Activated CD4-positive, alpha-beta T cell treated with anti-CD3 and anti-CD28 coated beads, Interleukin-2, Interleukin-6, amounts not matched to agents 100 ng/mL and 50 ng/mL, durations not matched to agents 16 hours and 8 hours (primary cell): ENCODE results near the gene GREB1.

Experiments
- DNase-seq: peaks from one replicate; pipeline ENCODE4 v3.0.0-alpha.2; 2020

GREB1 gene

DNA sequence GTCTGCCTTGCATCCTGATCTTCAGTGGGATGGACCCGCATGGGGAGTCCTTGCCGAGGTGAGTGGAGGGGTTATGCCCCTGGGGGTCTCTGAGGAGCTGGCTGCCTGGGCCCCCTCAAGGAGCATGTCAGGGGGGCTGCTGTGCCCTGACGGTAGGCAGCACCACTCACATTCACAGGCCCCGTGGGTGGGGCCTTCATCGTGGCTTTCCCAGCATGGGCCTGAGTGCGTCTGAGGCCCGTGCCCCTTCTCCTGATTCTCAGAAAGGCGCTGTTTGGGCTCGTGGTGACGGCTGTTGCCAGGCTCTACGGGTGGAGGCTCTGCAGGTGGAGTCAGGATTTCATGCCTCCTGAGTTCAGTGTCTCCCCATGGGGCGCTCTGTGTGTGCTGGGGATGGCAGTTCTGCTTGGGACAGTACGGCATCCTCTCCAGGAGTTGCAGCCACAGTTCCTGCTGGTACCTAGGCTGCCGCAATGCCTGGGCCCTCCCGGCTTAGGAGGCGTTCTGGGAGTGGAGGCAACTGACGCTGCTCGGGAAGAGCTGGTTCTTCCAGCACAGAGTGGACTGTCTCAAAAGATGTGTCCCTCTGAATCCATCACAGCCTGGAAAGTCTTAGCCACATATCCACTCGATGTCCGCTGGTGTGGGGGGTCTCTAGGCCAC is 78.8 kb downstream of the GREB1 start:
- no peak for DNase-seq

DNA sequence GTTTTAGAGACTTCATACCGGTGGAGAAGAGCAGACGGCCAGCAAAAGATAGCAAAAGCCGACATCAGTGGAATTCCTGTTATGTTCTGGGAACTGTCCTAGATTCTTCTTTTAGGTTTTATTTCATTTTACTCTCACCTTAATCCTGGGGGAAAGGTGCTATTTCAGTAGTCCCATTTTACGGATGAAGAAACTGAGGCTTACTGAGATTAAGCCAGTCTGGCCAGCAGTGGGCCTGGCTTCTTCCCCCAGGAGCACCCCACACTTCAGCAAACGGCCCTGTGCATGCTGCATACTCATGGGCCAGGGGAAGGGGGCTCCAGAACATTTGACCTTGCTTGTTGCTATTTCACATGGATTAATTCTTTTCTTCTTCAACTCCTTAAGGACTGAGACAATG is 79.5 kb downstream of the GREB1 start:
- DNase-seq = no peak

DNA sequence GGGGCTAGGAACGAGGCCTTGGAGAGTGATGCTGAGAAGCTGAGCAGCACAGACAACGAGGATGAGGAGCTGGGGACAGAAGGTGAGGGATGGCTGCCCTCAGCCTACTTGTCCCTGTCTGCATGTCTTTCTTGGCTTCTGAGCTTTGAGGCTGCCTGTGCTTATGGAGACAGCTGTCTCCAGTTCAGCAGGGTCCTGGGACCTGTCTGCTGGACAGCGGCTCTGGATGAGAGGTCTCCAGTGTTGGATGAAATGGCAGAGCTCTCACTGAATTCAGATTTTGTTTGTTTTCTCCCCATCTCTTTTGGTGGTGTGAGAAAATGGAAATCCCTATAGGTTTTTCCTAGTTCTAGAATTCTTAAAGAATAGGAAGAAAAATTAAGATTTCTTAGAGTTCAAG is 81.4 kb downstream of the GREB1 start:
- no peak for DNase-seq

DNA sequence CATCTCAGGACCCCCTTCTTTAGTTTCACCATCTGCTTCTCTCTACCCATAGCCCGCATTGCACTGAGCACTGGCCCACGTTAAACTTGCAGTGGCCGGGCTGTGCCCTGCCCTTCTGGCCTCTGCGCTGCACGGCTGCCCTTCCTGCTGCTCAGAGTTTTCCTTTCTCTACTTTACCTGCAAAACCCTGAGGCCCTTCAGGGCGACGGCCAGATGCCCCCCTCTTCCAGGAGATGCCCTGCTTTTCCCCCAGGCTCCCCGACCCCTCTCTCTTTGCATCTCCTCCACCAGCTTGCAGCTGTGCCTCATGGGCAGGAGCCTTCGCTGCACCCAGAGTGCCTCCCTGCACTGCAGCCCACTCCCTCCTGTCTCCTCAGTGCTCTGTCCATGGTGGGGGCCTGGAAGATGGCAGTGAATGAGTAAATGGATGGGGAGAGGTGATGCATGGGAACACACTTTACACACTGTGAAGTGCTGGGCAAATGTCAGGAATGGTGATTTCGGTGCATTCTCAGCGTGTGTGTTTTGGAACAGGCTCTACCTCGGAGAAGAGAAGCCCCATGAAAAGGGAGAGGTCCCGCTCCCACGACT is 82.3 kb downstream of the GREB1 start:
- no peak for DNase-seq

DNA sequence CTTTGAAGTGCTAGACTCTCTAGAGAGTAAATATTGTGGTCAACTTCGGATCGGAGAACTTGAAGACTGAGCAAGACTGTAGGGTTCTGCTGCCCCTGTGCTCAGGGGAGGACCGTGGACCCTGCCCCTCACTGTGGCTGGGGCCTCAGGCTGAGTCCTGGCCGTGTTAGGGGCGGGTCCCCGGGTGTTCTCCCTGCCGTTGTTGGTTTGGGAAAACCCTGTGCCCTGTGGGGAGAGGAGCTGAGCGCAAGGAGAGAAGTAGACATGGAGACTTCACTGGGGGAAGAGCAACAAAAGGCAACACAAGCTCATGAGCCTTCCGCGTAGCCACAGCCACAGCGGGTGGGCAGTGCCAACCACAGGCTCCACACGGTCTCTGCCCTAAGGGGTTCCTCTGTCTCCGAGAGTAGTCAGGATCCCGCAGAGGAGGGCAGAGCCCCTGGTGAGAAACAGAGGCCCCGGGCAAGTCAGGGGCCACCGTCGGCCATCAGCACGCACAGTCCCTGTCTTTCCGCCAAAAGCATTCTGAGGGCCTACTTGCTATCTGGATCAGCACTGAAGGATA is 83.1 kb downstream of the GREB1 start:
- no peak for DNase-seq

DNA sequence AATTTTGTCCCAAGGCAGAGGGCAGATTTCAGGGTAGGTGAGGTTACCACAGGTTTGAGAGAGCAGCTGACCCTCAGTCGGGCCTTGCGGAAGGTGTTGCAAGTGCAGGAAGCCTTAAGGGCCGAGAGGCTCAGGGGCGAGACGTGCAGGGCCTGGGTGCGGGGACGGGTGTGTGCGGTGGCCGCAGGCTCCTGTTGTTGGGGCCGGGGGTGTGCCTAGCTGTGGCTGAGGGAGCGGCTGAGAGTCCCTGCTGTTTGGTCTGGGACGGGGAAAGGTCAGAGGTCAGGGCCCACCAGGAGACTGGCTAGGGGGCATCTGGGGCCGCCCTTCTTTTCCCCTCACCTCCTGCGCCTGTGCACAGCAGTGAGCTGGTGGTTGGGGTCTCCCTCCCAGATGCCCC is 83.7 kb downstream of the GREB1 start:
- DNase-seq = no peak

DNA sequence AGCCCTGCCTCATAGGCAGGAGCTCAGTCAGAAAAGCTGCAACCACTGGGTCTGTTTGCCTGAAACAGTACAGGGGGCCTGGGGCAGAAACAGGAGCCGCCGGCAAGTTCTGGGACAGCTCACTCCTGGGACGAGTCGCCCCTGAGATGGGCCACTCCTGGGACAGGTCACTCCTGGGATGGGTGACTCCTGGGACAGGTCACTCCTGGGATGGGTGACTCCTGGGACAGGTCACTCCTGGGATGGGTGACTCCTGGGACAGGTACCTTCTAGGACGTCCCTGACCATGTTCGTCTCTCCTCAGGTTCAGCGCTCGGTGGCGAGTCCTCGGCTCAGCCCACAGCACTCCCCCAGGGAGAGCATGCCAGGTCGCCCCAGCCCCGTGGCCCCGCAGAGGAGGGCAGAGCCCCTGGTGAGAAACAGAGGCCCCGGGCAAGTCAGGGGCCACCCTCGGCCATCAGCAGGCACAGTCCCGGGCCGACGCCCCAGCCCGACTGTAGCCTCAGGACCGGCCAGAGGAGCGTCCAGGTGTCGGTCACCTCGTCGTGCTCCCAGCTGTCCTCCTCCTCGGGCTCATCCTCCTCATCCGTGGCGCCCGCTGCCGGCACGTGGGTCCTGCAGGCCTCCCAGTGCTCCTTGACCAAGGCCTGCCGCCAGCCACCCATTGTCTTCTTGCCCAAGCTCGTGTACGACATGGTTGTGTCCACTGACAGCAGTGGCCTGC is 84.3 kb downstream of the GREB1 start:
- no peak for DNase-seq

DNA sequence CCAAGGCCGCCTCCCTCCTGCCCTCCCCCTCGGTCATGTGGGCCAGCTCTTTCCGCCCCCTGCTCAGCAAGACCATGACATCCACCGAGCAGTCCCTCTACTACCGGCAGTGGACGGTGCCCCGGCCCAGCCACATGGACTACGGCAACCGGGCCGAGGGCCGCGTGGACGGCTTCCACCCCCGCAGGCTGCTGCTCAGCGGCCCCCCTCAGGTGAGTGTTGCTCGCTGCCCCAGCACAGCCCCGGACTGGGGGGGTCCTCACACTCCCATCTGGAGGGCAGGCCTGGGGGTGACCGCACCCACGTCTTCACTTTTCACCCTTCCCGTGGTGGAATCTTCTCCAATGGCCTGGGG is 84.8 kb downstream of the GREB1 start:
- no peak for DNase-seq

DNA sequence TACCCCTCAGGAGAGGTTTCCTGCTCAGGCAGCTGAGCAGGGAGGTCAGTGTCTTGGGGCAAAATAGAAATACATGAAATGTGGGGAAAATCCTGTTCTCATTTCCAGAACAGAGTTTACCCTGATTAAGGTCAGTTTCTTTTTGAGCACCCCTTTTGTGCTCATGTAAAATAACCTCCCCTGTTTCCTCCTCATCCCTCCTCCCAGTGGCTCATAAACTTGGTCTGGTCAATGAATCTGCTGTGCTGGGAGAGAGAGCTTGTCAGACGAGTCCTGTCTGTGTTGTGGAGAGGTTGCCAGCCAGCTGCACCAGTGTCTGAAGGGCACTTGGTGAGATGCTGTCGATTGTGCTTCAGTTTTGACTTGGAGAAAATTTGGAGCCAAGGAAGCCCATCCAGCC is 87.6 kb downstream of the GREB1 start:
- no peak for DNase-seq

DNA sequence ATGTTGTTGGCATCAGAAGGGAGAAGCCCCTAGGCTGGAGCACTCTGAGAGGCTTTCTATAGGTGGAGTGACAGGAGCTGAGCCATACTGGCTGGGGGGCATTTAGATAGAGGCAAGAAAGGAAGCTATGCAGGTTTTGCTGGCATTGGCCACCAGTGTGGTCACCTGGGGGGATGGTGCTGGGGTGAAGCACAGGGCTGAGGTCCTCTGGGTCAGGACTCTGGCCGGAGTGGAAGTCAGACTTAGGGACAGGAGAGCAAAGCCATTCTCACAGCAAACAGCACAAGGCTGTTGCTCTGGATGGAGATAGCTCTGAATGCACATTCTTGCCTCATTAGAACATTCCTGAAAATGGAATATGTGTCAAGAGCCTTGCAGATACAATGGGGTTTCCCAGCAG is 88.8 kb downstream of the GREB1 start:
- no peak for DNase-seq

DNA sequence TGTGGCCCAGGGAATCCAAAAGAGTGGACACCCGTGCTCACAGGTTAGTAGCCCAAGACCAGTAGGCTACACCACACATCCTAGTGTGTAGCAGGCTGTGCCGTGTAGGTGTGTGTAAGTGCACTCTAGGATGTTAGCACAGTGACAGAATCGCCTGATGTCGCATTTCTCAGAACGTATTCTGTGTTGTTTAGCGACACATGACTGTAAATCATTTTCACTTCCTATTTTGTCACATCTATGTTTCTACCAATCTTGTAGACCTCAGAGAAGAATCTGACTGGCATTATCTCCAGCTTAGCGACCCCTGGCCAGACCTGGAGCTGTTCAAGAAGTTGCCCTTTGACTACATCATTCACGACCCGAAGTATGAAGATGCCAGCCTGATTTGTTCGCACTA is 91.0 kb downstream of the GREB1 start:
- DNase-seq = no peak

DNA sequence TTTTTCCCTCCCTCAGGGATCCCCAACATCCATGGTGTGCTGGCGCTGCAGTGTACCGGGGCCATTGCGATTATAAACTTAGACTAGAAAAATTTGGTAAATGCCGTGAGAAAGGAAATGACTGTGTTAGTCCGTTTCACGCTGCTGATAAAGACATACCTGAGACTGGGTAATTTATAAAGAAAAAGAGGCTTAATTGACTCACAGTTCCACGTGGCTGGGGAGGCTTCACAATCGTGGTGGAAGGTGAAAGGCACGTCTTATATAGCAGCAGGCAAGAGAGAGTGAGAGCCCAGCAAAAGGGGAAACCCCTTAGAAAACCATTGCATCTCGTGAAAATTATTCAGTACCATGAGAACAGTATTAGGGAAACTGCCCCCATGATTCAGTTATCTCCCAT is 91.8 kb downstream of the GREB1 start:
- no peak for DNase-seq

DNA sequence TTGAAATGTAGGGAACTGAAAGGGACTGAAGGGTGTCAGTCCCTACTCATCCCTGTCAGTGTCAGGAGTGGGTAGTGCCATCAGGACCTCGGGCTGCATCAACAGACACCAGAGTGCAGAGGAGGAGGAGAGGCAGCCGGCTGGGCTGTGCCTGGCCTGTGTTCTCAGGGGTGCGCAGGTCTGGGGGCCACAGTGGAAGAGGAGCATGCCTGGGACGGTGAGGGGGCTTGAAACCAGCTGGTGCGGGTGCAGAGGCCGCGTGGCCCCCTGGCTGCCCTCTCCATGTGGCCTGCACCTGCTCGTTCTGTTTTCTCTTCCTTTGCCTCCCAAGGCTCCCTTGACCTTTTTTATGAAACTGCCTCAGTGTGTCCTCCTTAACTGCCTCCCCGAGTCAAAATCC is 94.8 kb downstream of the GREB1 start:
- DNase-seq = no peak

DNA sequence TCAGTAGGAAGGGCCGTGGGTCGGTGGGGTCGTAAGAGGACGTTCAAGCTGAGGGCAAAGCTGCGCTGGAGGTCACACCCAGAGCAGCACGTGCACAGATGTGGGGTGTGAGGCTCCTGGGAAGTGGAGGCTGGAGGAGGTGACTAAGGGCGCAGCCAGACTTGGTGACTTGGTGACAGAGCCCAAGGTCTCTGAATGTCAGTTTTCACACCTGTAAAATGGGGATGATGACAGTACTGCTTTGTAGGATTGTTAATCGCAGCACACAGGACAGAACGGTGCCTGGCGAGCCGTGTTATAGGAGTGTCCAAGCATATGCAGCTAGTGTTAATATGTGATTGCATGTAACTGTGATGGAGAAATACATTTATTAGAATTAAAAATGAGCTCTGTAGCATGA is 95.4 kb downstream of the GREB1 start:
- no peak for DNase-seq

DNA sequence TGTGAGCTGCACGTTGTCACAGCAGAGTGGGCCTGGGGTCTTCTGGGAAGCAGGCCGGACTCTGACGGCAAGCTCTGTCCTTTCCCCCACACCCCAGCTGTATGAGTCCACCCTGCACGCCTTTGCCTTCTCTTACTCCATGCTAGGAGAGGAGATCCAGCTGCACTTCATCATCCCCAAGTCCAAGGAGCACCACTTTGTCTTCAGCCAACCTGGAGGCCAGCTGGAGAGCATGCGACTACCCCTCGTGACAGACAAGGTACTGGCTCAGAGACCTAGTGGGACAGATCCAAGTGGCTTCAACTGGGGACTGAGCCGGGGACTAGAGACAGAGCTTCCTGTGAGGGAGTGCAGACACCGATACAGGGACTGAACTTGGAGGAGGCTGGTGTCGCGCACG is 96.0 kb downstream of the GREB1 start:
- DNase-seq = no peak

DNA sequence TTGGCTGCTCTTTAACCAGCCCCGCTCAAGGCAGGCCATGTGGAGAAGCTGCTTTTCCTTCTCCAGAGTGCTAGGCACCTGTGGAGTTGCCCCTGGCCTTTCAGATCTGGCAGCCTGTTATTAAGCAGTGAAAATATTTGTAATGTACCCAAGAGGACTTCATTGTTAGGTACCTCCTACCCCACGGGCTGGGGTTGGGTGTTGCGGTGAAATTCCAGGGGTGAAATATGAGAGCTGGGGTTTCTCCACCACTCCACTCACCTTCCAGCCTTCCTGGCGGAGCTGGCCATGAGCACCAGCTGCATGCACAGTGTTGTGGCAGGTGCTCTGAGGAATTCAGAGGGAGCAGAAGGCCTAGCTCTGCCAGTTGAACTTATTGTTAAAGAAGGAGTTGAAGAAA is 97.0 kb downstream of the GREB1 start:
- DNase-seq = no peak

DNA sequence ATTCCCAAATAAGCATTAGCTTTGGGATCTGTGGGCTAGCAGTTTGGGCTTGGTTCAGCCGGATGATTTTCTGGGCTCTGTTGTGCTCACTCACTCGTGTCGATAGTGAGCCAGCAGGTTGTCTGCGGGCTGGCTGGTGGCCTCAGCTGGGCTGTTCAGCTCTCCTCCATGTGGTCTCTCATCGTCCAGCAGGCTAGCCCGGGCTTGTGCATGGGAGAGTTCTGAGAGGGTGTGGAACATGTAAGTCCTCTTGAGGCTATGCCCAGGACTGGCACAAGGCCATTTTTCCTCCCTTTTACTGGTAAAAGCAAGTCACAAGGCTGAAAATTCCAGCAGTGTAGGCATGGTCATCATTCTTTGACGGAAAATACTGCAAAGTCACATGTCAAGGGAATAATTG is 97.6 kb downstream of the GREB1 start:
- DNase-seq = no peak

DNA sequence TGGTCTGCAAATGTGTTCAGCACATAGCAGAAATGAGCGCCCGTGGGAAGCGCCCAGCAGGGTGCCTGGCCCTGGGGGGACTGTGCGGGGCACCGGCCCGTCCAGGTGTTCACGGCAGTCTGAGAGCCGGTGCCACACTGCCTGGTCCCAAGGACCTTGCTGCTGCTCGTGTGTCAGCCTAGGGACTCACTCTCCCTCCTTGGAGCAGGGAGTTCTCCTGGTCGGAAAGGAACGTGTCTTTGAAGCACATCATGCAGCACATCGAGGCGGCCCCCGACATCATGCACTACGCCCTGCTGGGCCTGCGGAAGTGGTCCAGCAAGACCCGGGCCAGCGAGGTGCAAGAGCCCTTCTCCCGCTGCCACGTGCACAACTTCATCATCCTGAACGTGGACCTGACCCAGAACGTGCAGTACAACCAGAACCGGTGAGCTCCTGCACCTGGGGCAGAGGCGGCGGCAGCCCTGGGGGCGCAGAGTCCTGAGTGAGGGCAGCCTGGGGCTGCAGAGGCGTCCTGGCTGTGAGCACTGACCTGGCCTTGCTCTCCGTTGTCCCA is 100.2 kb downstream of the GREB1 start:
- DNase-seq = no peak

DNA sequence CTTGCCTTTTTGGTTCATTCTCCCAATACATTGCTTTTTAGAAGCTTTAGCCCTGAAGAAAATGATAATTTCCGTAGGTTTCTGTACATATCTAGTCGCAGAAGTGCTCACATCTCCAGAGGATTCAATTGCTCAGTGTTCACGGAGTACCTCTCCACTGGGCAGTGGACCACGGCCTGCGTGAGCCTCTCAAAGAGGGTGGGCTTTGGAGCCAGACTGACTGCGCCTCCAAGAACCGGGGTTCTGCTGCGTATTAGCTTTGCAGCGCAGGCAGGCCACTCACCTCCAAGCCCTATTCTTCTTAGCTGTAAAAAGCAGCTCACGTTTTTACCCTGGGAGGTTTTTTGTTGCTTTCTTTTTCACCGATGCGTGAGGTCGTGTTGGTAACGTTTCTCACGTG is 100.7 kb downstream of the GREB1 start:
- DNase-seq = no peak

DNA sequence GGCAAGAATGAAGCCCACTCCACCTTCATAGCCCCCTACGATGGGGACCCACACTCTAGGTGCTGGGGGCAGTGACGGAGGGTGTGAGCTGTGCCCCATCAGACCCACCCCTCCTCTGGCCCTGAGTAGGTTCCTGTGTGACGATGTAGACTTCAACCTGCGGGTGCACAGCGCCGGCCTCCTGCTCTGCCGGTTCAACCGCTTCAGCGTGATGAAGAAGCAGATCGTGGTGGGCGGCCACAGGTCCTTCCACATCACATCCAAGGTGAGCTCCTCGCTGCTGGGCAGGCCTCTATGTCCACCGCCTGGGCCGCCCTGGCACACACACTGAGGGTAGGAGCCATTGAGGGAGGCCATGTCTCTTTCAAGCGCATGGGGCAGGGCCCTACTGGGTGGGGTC is 101.3 kb downstream of the GREB1 start:
- DNase-seq = no peak

DNA sequence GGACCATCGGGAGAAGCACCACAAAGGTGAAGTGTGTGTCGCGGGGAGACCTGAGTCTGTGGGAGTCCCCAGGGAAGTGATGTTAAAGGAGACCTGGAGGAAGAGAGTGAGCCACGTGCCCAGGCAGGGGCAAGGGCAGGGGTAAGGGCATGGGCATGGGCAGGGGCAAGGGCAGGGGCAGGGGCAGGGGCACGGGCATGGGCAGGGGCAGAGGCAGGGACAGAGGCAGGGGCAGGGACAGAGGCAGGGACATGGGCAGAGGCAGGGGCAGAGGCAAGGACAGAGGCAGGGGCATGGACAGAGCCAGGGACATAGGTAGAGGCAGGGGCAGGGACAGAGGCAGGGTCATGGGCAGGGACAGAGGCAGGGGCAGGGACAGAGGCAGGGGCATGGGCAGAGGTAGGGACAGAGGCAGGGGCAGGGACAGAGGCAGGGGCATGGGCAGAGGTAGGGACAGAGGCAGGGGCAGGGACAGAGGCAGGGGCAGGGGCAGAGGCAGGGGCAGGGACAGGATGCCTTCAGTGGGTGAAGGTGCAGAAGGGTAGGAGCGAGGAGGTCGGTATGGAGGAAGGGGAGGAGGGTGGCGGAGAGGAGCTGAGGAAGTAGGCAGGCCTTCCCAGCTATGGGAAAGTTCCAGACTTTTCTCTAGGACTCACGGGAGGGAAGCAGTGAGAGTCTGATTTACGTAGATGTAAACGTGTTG is 102.9 kb downstream of the GREB1 start:
- DNase-seq = no peak

DNA sequence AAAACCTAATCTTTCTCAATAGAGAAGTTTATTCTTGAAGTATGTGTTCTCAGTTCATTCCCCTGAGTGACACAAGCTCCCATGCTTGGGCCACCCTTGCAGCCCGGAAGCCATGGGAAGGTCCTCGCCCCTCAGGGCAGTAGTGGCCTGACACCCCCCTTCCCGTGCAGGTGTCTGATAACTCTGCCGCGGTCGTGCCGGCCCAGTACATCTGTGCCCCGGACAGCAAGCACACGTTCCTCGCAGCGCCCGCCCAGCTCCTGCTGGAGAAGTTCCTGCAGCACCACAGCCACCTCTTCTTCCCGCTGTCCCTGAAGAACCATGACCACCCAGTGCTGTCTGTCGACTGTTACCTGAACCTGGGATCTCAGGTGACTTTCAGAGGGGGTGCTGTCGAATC is 103.7 kb downstream of the GREB1 start:
- DNase-seq = no peak

DNA sequence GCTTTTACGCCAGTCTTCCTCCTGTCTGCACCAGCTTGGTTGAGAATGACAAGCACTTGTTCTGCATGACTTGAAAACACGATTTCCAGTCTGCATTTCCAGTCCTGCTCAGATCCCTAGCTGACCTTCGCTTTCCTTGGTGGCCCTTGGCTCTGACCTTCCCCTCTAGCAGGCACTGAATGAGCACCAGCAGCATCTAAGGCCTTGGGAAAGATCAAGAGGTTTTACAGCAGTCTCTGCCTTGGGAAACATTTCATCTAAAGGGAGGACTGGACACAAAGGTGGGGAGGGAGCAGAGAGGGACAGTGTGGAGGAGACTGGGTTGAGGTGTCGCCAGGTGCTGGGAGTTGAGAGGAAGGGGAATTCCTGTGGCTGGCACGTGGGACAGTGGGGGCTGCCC is 105.7 kb downstream of the GREB1 start:
- DNase-seq = no peak

DNA sequence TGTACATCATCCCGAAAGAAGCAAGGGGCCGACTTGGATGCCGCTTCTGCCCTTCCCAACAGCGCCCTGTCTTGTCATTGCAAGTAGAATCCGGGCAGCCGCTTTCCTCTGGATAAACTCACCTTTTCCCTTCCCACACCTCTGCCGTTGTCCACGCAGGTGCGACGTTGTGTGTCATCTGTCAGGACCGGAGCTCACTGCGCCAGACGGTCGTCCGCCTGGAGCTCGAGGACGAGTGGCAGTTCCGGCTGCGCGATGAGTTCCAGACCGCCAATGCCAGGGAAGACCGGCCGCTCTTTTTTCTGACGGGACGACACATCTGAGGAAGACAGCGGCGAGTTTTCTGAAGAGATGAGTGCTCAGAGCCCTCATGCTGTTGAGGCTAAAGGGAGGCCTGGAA is 106.3 kb downstream of the GREB1 start:
- DNase-seq = no peak
